Osteoblast (primary cell): Measurements from ENCODE around the gene HOXC10. TPM values are rescaled to one million over a fixed set of nuclear protein-coding genes. Genes with fewer than 3 reads are reported as not detected.

ENCODE experiments used
- DNase-seq: peaks from one replicate; pipeline ENCODE4 v3.0.0; 2011; ENCODE audit warnings: low spot score, mixed read lengths; ENCODE audit not compliant: insufficient read length; ENCODE audit errors: missing footprints
- H2AFZ ChIP-seq: 2 replicates; pipeline ENCODE4 v1.6.0; 2011; ENCODE audit warnings: mild to moderate bottlenecking, low read length
- H3K27ac ChIP-seq: 2 replicates; pipeline ENCODE4 v1.5.1; 2011; ENCODE audit warnings: mild to moderate bottlenecking, low read depth, low read length, moderate library complexity
- H3K27me3 ChIP-seq: 2 replicates; pipeline ENCODE4 v1.6.0; 2012; ENCODE audit warnings: mild to moderate bottlenecking, control low read depth, inconsistent platforms, low read length, moderate library complexity; ENCODE audit not compliant: insufficient read depth
- H3K36me3 ChIP-seq: 2 replicates; pipeline ENCODE4 v1.5.1; 2011; ENCODE audit warnings: mild to moderate bottlenecking, low read length, control low read depth, moderate library complexity; ENCODE audit not compliant: insufficient read depth
- H3K4me1 ChIP-seq: 2 replicates; pipeline ENCODE4 v1.5.1; 2011; ENCODE audit warnings: mild to moderate bottlenecking, low read length, control low read depth, moderate library complexity; ENCODE audit not compliant: insufficient read depth
- H3K4me2 ChIP-seq: 2 replicates; pipeline ENCODE4 v1.6.0; 2011; ENCODE audit warnings: mild to moderate bottlenecking, low read length; ENCODE audit not compliant: insufficient read depth
- H3K4me3 ChIP-seq: fragments of 200-600 bp; sonication (generic); 3 replicates; pipeline ENCODE4 v1.5.1; 2012; ENCODE audit warnings: mild to moderate bottlenecking, low read length, inconsistent platforms; ENCODE audit not compliant: insufficient read depth
- H3K79me2 ChIP-seq: 2 replicates; pipeline ENCODE4 v1.6.0; 2012; ENCODE audit warnings: mild to moderate bottlenecking, low read length, control low read depth, inconsistent platforms; ENCODE audit not compliant: insufficient read depth
- H3K9me3 ChIP-seq: 2 replicates; pipeline ENCODE4 v1.5.1; 2011; ENCODE audit warnings: low read depth, low read length, control low read depth
- H4K20me1 ChIP-seq: 2 replicates; pipeline ENCODE4 v1.6.0; 2012; ENCODE audit warnings: mild to moderate bottlenecking, low read length, control low read depth; ENCODE audit not compliant: insufficient read depth
- total RNA-seq: library from RNA; depleted of rRNA; stranded (reverse); fragments of >200 nt; gene quantifications from 2 replicates; pipeline ENCODE4 v1.2.3, GENCODE V29; 2012
- TF ChIP-seq, protein P1 (sequence below): IDR thresholded peaks from 2 replicates; pipeline ENCODE4 v1.5.1; 2011; ENCODE audit warnings: mild to moderate bottlenecking, low read depth, low read length, moderate library complexity; ENCODE audit errors: extremely low read depth

Gene HOXC10
- total RNA-seq, 1 donor = 11.2 TPM

DNA sequence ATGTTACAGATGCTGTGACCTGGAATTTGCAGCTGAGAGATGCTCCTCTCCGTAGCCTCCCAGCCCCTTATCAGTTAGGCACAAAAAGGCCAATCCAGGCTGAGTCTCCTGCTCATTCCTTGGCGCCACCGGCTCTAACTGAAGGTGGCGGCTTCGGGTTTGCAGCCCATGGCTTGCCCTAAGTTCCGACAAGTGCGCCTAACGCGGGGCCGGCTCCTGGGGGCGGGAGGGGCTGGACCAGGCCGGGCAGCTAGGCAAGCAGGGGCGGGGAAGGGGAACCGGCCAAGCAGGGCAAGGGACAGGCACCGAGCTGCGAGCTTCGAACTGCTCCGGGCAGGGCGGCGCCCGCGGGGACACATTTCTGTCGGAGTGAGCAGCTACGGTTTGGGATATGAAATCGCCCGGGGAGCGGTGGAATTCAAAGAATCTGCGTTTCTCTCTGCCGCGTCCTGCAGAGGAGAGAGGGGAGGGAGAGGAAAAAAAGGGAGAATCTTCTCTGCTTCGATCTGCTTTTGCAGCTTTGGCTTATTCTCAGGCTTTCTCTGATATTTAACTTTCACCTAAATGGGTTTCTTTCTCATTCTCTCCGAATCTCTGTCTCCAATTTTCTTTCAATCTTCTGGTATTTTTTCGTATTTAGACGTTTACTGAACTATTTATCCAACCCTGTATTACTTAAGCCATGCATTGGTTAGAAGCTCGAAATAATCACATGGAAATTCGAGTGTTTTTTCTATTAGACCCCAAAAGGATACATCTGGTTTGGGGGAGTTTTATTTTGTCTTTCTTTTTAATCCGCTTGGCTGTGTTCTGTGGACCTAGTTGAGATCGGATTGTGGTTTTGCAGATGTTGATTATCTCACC is 31.8 kb upstream of the HOXC10 start:
- no peaks in the 10 kb centered on the region for H3K36me3 ChIP-seq
- no peaks in the 10 kb centered on the region for H3K4me1 ChIP-seq
- peak; percentile 80 for DNase-seq
- TF ChIP-seq, protein P1, sequence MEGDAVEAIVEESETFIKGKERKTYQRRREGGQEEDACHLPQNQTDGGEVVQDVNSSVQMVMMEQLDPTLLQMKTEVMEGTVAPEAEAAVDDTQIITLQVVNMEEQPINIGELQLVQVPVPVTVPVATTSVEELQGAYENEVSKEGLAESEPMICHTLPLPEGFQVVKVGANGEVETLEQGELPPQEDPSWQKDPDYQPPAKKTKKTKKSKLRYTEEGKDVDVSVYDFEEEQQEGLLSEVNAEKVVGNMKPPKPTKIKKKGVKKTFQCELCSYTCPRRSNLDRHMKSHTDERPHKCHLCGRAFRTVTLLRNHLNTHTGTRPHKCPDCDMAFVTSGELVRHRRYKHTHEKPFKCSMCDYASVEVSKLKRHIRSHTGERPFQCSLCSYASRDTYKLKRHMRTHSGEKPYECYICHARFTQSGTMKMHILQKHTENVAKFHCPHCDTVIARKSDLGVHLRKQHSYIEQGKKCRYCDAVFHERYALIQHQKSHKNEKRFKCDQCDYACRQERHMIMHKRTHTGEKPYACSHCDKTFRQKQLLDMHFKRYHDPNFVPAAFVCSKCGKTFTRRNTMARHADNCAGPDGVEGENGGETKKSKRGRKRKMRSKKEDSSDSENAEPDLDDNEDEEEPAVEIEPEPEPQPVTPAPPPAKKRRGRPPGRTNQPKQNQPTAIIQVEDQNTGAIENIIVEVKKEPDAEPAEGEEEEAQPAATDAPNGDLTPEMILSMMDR = no peak
- no peaks in the 10 kb centered on the region for H3K79me2 ChIP-seq
- H3K9me3 ChIP-seq = no peaks in the 10 kb centered on the region
- H3K27me3 ChIP-seq = peaks cover 96% of the 10 kb centered on the region
- H3K4me3 ChIP-seq = no peak overlapping the region
- H3K4me2 ChIP-seq = no peak overlapping the region
- no peak overlapping the region for H3K27ac ChIP-seq
- H4K20me1 ChIP-seq = no peaks in the 10 kb centered on the region
- H2AFZ ChIP-seq = no peak overlapping the region

DNA sequence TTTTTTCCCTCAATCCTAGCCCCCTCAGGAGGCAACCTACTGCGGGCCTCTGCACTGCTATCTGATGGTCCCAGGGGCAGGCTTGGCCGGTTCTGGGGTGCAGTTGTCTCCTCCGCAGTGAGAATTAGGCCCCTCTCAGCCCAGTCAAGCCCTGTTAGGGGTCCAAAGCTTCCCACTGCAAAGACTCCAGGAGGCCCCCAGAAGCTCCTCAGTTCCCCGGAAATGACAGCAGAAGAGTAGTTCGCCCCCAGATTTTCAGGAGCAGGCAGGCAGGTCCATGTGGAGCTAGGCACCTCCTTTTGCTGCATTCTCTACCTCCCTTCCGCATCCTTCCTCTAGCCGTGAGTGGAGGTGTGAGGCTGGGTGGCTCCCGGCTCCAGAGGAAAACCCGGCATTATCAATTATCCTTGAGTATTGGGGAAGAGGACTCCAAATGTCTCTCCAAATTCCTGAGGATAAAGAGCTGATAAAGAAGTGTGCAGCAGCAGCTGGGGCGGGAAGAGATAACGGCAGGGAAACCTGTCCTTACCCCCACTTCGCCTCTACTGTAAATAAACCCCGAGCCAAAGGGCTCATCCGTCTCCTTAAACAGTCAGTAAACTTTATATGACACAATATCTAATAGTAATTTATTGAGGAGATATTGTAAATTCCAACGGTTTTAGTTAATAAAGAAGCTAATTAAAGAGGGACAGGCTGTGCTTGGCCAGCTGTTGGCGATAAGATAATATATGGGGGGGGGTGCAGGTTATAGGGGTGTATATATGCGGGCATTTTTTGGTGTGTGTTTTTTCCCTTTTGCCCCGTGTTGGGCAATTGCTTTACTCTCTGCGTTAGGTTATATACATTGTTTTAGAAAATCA is 30.9 kb upstream of the HOXC10 start:
- no peak overlapping the region for H3K4me3 ChIP-seq
- TF ChIP-seq, protein P1 = no peak
- H3K27ac ChIP-seq = no peak overlapping the region
- no peaks in the 10 kb centered on the region for H3K36me3 ChIP-seq
- no peaks in the 10 kb centered on the region for H4K20me1 ChIP-seq
- no peaks in the 10 kb centered on the region for H3K4me1 ChIP-seq
- no peak overlapping the region for H2AFZ ChIP-seq
- peaks cover 100% of the 10 kb centered on the region for H3K27me3 ChIP-seq
- no peaks in the 10 kb centered on the region for H3K9me3 ChIP-seq
- peak; percentile 87 for DNase-seq
- no peak overlapping the region for H3K4me2 ChIP-seq
- H3K79me2 ChIP-seq = no peaks in the 10 kb centered on the region

DNA sequence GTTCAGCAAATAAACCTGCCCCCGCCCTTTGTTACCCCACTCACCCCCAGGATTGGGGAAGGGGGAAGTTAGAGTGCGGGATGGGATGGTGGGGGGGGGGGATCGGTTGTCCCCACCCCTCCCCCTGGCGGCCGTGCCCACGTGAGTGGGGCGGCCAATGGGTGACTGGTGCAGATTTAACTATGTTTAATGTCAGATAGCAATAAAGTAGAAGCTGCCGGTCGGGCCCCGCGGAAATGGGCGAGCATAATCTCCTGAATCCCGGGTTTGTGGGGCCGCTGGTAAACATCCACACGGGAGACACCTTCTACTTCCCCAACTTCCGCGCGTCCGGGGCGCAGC is 30.3 kb upstream of the HOXC10 start, which contains the start of gene HOXC12:
TSS of gene HOXC12 (plus strand) at position 210 of the 342 bp plus-strand sequence. CDS start at position 237, 27 bp downstream.
- Histone ChIP-seq H3K27ac (no peak within 1 kb of the TSS), H3K4me3 (no peak within 1 kb of the TSS), H3K27me3 (peaks cover 100% of the 10 kb centered on the region), H3K4me1 (no peaks in the 10 kb centered on the region), H3K36me3 (no peaks in the 10 kb centered on the region), H2AFZ (no peak within 1 kb of the TSS), H3K9me3 (no peaks in the 10 kb centered on the region), H3K79me2 (no peaks in the 10 kb centered on the region), H4K20me1 (no peaks in the 10 kb centered on the region), H3K4me2 (no peak within 1 kb of the TSS)
- TF ChIP-seq, protein P1 = no peak
- DNase-seq = peak; percentile 88
